Measurements from ENCODE around the gene PAQR5.
A peak's percentile ranks its signal among the peaks of the same experiment; 100 is the strongest.

Gene PAQR5

DNA sequence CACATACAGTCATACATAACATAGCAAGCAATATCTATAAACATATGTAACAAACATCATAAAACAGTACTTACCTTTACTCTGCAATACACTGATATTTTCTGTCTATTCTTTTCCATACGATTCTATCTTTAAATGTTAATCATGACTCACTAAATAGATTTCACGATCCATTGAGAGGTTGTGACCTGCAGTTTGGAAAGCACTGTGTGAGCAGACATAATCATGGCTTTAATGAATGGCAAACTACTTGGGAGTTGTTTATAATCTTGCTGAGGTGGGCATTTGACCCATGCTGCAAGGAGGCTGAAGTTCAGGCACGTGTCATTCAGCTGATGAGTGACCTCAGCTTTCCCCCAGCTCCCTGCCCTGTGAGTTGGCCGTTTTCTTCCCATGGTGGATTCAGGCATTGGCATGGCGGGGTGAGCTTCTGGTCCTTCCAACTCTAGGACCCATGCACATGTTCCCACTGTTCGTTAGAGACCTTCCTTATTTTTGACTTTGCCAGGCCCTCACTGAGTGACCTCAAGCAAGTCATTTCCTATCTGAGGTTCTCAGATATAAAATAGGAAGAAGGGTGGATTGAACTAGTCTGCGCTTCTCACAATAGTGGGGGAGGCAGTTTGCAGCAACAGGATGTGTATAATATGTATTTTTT is 41.7 kb downstream of the PAQR5 start:
- no CpG with 5 or more reads among the region's 7 CpGs for WGBS (ENCODE audit: extremely low coverage, insufficient coverage, insufficient read length)
- H4K12ac ChIP-seq (ENCODE audit: low read depth, low read length), result no peak overlapping the region
- H3K4me1 ChIP-seq (ENCODE audit: control insufficient read depth in 1 of 2, insufficient read depth in 2 of 2, low read length in 2 of 2), result peaks cover 4 to 6% of the 10 kb centered on the region in 2 experiments
- no peak overlapping the region for H2BK120ac ChIP-seq (ENCODE audit: insufficient read depth, low read length, poor library complexity)
- no peak overlapping the region for H2BK12ac ChIP-seq (ENCODE audit: low read length)
- no peak overlapping the region for H3K9ac ChIP-seq (ENCODE audit: low read length)
- no peak overlapping the region for H3K4me2 ChIP-seq (ENCODE audit: low read length)
- no peaks in the 10 kb centered on the region for H3K79me2 ChIP-seq (ENCODE audit: control insufficient read depth, insufficient read depth, low read length, poor library complexity)
- H3K4ac ChIP-seq (ENCODE audit: low read depth, low read length), result no peak overlapping the region
- H3K79me1 ChIP-seq (ENCODE audit: low read length), result no peaks in the 10 kb centered on the region
- H2AK5ac ChIP-seq (ENCODE audit: low read length), result no peak overlapping the region
- H4K91ac ChIP-seq (ENCODE audit: low read depth, low read length), result no peak overlapping the region
- H3K27me3 ChIP-seq (ENCODE audit: insufficient read depth, low read length), result no peaks in the 10 kb centered on the region
- H2BK5ac ChIP-seq (ENCODE audit: low read depth, low read length, poor library complexity), result no peak overlapping the region
- H3K18ac ChIP-seq (ENCODE audit: low read length), result no peak overlapping the region
- no peak for DNase-seq
- H3K23ac ChIP-seq (ENCODE audit: low read length), result no peak overlapping the region
- H3K14ac ChIP-seq (ENCODE audit: low read length), result no peak overlapping the region
- H4K8ac ChIP-seq (ENCODE audit: low read depth, low read length), result no peak overlapping the region
- H3K4me3 ChIP-seq (ENCODE audit: low read depth, low read length), result no peak overlapping the region
- no peaks in the 10 kb centered on the region for H3K36me3 ChIP-seq (ENCODE audit: control insufficient read depth in 1 of 2, insufficient read depth in 2 of 2, low read length in 2 of 2)
- H2AFZ ChIP-seq (ENCODE audit: insufficient read depth, low read length, poor library complexity), result no peak overlapping the region
- H3K27ac ChIP-seq (ENCODE audit: low read depth, low read length), result no peak overlapping the region
- H3K9me3 ChIP-seq (ENCODE audit: insufficient read depth, low read depth, low read length), result no peaks in the 10 kb centered on the region

- H2AFZ ChIP-seq (ENCODE audit: insufficient read depth, low read length, poor library complexity), result no peak overlapping the region
- no peak overlapping the region for H2BK120ac ChIP-seq (ENCODE audit: insufficient read depth, low read length, poor library complexity)
- no CpG with 5 or more reads among the region's 3 CpGs for WGBS (ENCODE audit: extremely low coverage, insufficient coverage, insufficient read length)
- no peak overlapping the region for H3K27ac ChIP-seq (ENCODE audit: low read depth, low read length)
- H3K79me1 ChIP-seq (ENCODE audit: low read length), result no peaks in the 10 kb centered on the region
- no peak overlapping the region for H3K14ac ChIP-seq (ENCODE audit: low read length)
- no peak overlapping the region for H4K91ac ChIP-seq (ENCODE audit: low read depth, low read length)
- no peak overlapping the region for H3K9ac ChIP-seq (ENCODE audit: low read length)
- no peaks in the 10 kb centered on the region for H3K9me3 ChIP-seq (ENCODE audit: insufficient read depth, low read depth, low read length)
- no peak overlapping the region for H2AK5ac ChIP-seq (ENCODE audit: low read length)
- no peak overlapping the region for H2BK12ac ChIP-seq (ENCODE audit: low read length)
- H3K79me2 ChIP-seq (ENCODE audit: control insufficient read depth, insufficient read depth, low read length, poor library complexity), result no peaks in the 10 kb centered on the region
- H3K36me3 ChIP-seq (ENCODE audit: control insufficient read depth in 1 of 2, insufficient read depth in 2 of 2, low read length in 2 of 2), result no peaks in the 10 kb centered on the region
- no peak overlapping the region for H4K12ac ChIP-seq (ENCODE audit: low read depth, low read length)
- H2BK5ac ChIP-seq (ENCODE audit: low read depth, low read length, poor library complexity), result no peak overlapping the region
- peaks cover 4 to 6% of the 10 kb centered on the region in 2 experiments for H3K4me1 ChIP-seq (ENCODE audit: control insufficient read depth in 1 of 2, insufficient read depth in 2 of 2, low read length in 2 of 2)
- H3K27me3 ChIP-seq (ENCODE audit: insufficient read depth, low read length), result no peaks in the 10 kb centered on the region
- no peak overlapping the region for H3K4me3 ChIP-seq (ENCODE audit: low read depth, low read length)
- H3K18ac ChIP-seq (ENCODE audit: low read length), result no peak overlapping the region
- H3K4ac ChIP-seq (ENCODE audit: low read depth, low read length), result no peak overlapping the region
- no peak overlapping the region for H3K4me2 ChIP-seq (ENCODE audit: low read length)
- DNase-seq, result no peak
- H4K8ac ChIP-seq (ENCODE audit: low read depth, low read length), result no peak overlapping the region
- H3K23ac ChIP-seq (ENCODE audit: low read length), result no peak overlapping the region
Observed at GRCh38 chr15:69341356-69341755, 42.6 kb downstream of the PAQR5 start.

DNA sequence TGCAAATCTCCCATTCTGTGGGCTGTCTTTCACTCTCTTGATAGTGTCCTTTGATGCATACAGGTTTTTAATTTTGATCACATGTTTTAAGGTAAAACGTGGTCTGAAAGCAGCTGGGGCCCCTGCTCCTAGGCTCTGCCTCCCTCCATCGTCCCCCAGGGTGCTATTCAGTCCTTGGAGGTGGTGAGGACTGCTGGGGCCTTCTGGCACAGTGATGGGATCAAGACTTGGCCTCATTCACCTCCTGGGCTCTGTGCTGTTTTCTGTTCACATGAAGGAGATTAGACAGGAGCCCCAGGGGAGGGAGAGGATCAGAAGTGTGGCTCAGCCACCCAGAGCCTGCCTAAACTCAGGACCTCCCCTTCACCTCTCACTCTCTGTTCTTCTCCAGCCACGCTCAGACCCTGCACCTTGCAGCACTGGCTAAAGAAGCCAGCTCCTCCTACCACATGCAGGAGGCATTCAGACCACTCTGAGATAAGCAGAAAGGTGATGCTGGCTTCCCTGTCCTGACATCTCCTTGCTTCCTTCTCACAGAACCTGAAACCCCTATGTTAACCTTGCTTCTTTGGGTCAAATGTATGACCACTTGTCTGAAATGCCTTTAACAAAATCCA is 43.9 kb downstream of the PAQR5 start:
- no peak overlapping the region for H4K12ac ChIP-seq (ENCODE audit: low read depth, low read length)
- H3K4me3 ChIP-seq (ENCODE audit: low read depth, low read length), result no peak overlapping the region
- no peak overlapping the region for H2AK5ac ChIP-seq (ENCODE audit: low read length)
- H3K18ac ChIP-seq (ENCODE audit: low read length), result no peak overlapping the region
- no peaks in the 10 kb centered on the region for H3K79me2 ChIP-seq (ENCODE audit: control insufficient read depth, insufficient read depth, low read length, poor library complexity)
- no peak overlapping the region for H2BK5ac ChIP-seq (ENCODE audit: low read depth, low read length, poor library complexity)
- H3K36me3 ChIP-seq (ENCODE audit: control insufficient read depth in 1 of 2, insufficient read depth in 2 of 2, low read length in 2 of 2), result no peaks in the 10 kb centered on the region
- no peak overlapping the region for H3K23ac ChIP-seq (ENCODE audit: low read length)
- peaks cover 4 to 6% of the 10 kb centered on the region in 2 experiments for H3K4me1 ChIP-seq (ENCODE audit: control insufficient read depth in 1 of 2, insufficient read depth in 2 of 2, low read length in 2 of 2)
- H3K4ac ChIP-seq (ENCODE audit: low read depth, low read length), result no peak overlapping the region
- no peak for DNase-seq
- WGBS (ENCODE audit: extremely low coverage, insufficient coverage, insufficient read length), result no CpG with 5 or more reads among the region's 3 CpGs
- H4K91ac ChIP-seq (ENCODE audit: low read depth, low read length), result no peak overlapping the region
- H3K27ac ChIP-seq (ENCODE audit: low read depth, low read length), result peak overlapping the region; percentile 43
- H3K9ac ChIP-seq (ENCODE audit: low read length), result no peak overlapping the region
- no peak overlapping the region for H2BK120ac ChIP-seq (ENCODE audit: insufficient read depth, low read length, poor library complexity)
- no peaks in the 10 kb centered on the region for H3K9me3 ChIP-seq (ENCODE audit: insufficient read depth, low read depth, low read length)
- H4K8ac ChIP-seq (ENCODE audit: low read depth, low read length), result no peak overlapping the region
- no peak overlapping the region for H3K14ac ChIP-seq (ENCODE audit: low read length)
- peak overlapping the region; percentile 8 for H3K4me2 ChIP-seq (ENCODE audit: low read length)
- H2AFZ ChIP-seq (ENCODE audit: insufficient read depth, low read length, poor library complexity), result no peak overlapping the region
- H3K79me1 ChIP-seq (ENCODE audit: low read length), result no peaks in the 10 kb centered on the region
- H2BK12ac ChIP-seq (ENCODE audit: low read length), result no peak overlapping the region
- H3K27me3 ChIP-seq (ENCODE audit: insufficient read depth, low read length), result no peaks in the 10 kb centered on the region

GRCh38 chr15:69343133-69343532 is 44.4 kb downstream of the PAQR5 start:
- Histone ChIP-seq H3K18ac (ENCODE audit: low read length) (no peak overlapping the region), H3K4me3 (ENCODE audit: low read depth, low read length) (no peak overlapping the region), H3K27me3 (ENCODE audit: insufficient read depth, low read length) (no peaks in the 10 kb centered on the region), H4K8ac (ENCODE audit: low read depth, low read length) (no peak overlapping the region), H4K12ac (ENCODE audit: low read depth, low read length) (no peak overlapping the region), H2BK12ac (ENCODE audit: low read length) (no peak overlapping the region), H3K79me1 (ENCODE audit: low read length) (no peaks in the 10 kb centered on the region), H3K14ac (ENCODE audit: low read length) (no peak overlapping the region), H3K4me1 (ENCODE audit: control insufficient read depth in 1 of 2, insufficient read depth in 2 of 2, low read length in 2 of 2) (peaks cover 4 to 6% of the 10 kb centered on the region in 2 experiments), H3K79me2 (ENCODE audit: control insufficient read depth, insufficient read depth, low read length, poor library complexity) (no peaks in the 10 kb centered on the region), H2AFZ (ENCODE audit: insufficient read depth, low read length, poor library complexity) (no peak overlapping the region), H2AK5ac (ENCODE audit: low read length) (no peak overlapping the region), H3K23ac (ENCODE audit: low read length) (no peak overlapping the region), H3K9me3 (ENCODE audit: insufficient read depth, low read depth, low read length) (no peaks in the 10 kb centered on the region), H3K36me3 (ENCODE audit: control insufficient read depth in 1 of 2, insufficient read depth in 2 of 2, low read length in 2 of 2) (no peaks in the 10 kb centered on the region), H3K9ac (ENCODE audit: low read length) (no peak overlapping the region), H2BK120ac (ENCODE audit: insufficient read depth, low read length, poor library complexity) (no peak overlapping the region), H3K4ac (ENCODE audit: low read depth, low read length) (no peak overlapping the region), H3K4me2 (ENCODE audit: low read length) (no peak overlapping the region), H3K27ac (ENCODE audit: low read depth, low read length) (no peak overlapping the region), H4K91ac (ENCODE audit: low read depth, low read length) (no peak overlapping the region), H2BK5ac (ENCODE audit: low read depth, low read length, poor library complexity) (no peak overlapping the region)
- no CpG with 5 or more reads among the region's 2 CpGs for WGBS (ENCODE audit: extremely low coverage, insufficient coverage, insufficient read length)
- no peak for DNase-seq

Data from trophoblast cell (in vitro differentiated cells and primary cell).